MCF 10A (cell line): ENCODE data around the gene SLC6A11. TPM values are rescaled to one million over a fixed set of nuclear protein-coding genes. Genes with fewer than 3 reads are reported as not detected.

Experiments used
- BruUV-seq: library from RNA; stranded (reverse); fragments of 400-500 nt; replicated peaks from 2 replicates; lab custom pipeline; 2021; lab: Mats Ljungman, UMichigan
- CTCF ChIA-PET: fragments of 300-600 bp; sonication (Branson Sonifier 250); formaldehyde crosslinking; extraction: SDS; loops from one replicate; lab custom pipeline; 2021; ENCODE audit warnings: antibody characterized with exemption, inconsistent platforms; lab: Yijun Ruan, JAX
- POLR2A ChIA-PET: fragments of 300-600, 350-650 bp; sonication (Branson Sonifier 250); formaldehyde crosslinking; extraction: SDS; loops from one replicate; lab custom pipeline; 2020; ENCODE audit warnings: antibody characterized with exemption, inconsistent platforms; lab: Yijun Ruan, JAX
- DNase-seq: peaks from one replicate; pipeline ENCODE4 v3.0.0-alpha.2; 2018; ENCODE audit not compliant: unreplicated experiment
- H3K27ac Mint-ChIP-seq: one replicate; pipeline ENCODE4 v1.8.0; 2022; ENCODE audit warnings: mild to moderate bottlenecking, low read depth, mixed read lengths; ENCODE audit not compliant: unreplicated experiment
- H3K27me3 Mint-ChIP-seq: one replicate; pipeline ENCODE4 v1.8.0; 2022; ENCODE audit warnings: mixed read lengths; ENCODE audit not compliant: insufficient read depth, unreplicated experiment
- H3K36me3 Mint-ChIP-seq: one replicate; pipeline ENCODE4 v1.8.0; 2022; ENCODE audit warnings: mild to moderate bottlenecking, moderate library complexity, mixed read lengths; ENCODE audit not compliant: insufficient read depth, unreplicated experiment
- H3K4me1 Mint-ChIP-seq: one replicate; pipeline ENCODE4 v1.8.0; 2022; ENCODE audit warnings: mixed read lengths; ENCODE audit not compliant: insufficient read depth, unreplicated experiment
- H3K4me3 Mint-ChIP-seq: one replicate; pipeline ENCODE4 v1.8.0; 2022; ENCODE audit warnings: mild to moderate bottlenecking, moderate library complexity, mixed read lengths; ENCODE audit not compliant: unreplicated experiment
- H3K9me3 Mint-ChIP-seq: one replicate; pipeline ENCODE4 v1.8.0; 2022; ENCODE audit warnings: mixed read lengths; ENCODE audit not compliant: unreplicated experiment
- intact Hi-C: fragments of 100-400 bp; cut with micrococcal nuclease; formaldehyde crosslinking; loops from 2 replicates; pipeline ENCODE4 v1.14.1; 2022
- total RNA-seq: library from RNA; stranded (reverse); gene quantifications from 2 replicates; pipeline ENCODE4 v1.2.3, GENCODE V29; 2022
- TF ChIP-seq, protein P1 (sequence below): fragments of 200-600 bp; IDR thresholded peaks from one replicate; pipeline ENCODE4 v1.8.0; 2022; ENCODE audit warnings: antibody characterized with exemption, mild to moderate bottlenecking; ENCODE audit not compliant: unreplicated experiment

SLC6A11 gene
- total RNA-seq, 1 experiment from 2014 or later: 1.4 TPM

DNA sequence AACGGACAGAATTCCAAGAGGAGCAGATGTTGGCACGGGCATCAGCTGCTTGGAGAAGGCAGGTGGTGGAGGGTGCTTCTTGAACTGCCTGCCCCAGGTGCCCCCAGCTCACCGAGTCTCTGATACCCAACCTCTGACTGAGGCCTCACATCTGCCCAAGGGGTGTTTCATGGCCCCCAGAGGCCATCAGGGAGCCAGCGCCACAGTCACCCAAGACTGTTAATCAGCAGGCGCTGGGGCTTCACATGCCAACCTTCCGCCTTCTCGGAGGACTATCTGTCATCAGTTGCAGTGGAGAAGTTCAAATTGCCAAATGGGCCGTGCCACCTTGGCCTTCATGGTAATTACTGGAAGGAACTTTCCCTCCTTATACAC lies 114.6 kb downstream of the SLC6A11 start:
- TF ChIP-seq, protein P1, sequence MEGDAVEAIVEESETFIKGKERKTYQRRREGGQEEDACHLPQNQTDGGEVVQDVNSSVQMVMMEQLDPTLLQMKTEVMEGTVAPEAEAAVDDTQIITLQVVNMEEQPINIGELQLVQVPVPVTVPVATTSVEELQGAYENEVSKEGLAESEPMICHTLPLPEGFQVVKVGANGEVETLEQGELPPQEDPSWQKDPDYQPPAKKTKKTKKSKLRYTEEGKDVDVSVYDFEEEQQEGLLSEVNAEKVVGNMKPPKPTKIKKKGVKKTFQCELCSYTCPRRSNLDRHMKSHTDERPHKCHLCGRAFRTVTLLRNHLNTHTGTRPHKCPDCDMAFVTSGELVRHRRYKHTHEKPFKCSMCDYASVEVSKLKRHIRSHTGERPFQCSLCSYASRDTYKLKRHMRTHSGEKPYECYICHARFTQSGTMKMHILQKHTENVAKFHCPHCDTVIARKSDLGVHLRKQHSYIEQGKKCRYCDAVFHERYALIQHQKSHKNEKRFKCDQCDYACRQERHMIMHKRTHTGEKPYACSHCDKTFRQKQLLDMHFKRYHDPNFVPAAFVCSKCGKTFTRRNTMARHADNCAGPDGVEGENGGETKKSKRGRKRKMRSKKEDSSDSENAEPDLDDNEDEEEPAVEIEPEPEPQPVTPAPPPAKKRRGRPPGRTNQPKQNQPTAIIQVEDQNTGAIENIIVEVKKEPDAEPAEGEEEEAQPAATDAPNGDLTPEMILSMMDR: no peak
- Mint-ChIP-seq H3K4me3 (no peak overlapping the region), H3K9me3 (no peaks in the 10 kb centered on the region), H3K27me3 (no peaks in the 10 kb centered on the region), H3K4me1 (peaks cover 30% of the 10 kb centered on the region), H3K27ac (no peak overlapping the region), H3K36me3 (no peaks in the 10 kb centered on the region)
- no TSS peak for BruUV-seq
- intact Hi-C loops: no loop called here
- ChIA-PET POLR2A (no interaction called here), CTCF (interaction anchor here (0.6 to 0.8 kb wide), 2 partner anchors 124 to 129 kb away, joined by 3 read pairs; no protein-coding TSS in a partner anchor)
- DNase-seq: no peak

DNA sequence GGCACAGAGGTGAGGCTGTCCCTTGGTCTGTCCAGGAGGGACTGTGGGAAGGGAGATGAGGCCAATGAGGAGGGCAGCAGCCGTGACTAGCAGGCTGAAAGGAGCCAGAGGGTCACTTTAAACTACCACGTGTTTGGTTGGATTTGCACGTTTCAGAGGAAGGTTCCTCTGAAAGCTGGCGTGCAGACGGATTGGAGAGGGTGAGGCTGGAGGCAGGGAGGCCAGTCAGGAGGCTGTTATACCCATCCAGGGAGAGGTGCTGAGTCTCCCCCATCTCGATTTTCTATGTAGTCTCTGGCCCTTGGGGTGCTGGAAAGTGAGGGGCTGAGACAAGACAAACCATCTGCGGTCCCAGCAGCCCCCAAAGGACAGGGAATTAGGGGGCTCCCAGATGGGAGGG lies 116.6 kb downstream of the SLC6A11 start:
- no peaks in the 10 kb centered on the region for H3K27me3 Mint-ChIP-seq
- H3K4me1 Mint-ChIP-seq: peaks cover 26% of the 10 kb centered on the region
- ChIA-PET POLR2A (no interaction called here), CTCF (interaction anchor here (1.3 kb wide), 1 partner anchor 9 kb away, joined by 4 read pairs; no protein-coding TSS in a partner anchor)
- DNase-seq: no peak
- H3K27ac Mint-ChIP-seq: peak overlapping the region; percentile 60
- intact Hi-C loops: no loop called here
- TF ChIP-seq, protein P1: no peak
- no peak overlapping the region for H3K4me3 Mint-ChIP-seq
- no peaks in the 10 kb centered on the region for H3K36me3 Mint-ChIP-seq
- H3K9me3 Mint-ChIP-seq: no peaks in the 10 kb centered on the region
- BruUV-seq: no TSS peak

DNA sequence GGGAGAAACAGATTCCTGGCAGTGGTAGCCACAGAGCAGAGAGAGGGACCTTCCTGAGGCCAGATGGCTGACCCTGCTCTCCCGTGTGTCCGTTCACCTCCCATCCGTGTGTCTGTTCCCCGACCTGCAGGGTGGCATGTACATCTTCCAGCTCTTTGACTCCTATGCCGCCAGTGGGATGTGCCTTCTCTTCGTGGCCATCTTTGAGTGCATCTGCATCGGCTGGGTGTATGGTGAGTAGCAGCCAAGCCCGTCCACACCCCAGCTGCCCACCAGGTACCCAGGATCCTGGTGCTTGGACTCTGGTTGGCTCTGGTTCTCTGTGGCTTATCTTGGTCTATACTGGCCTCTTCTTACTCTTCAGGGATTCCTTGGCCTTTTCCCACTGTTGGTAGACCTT lies 117.0 kb downstream of the SLC6A11 start:
- CTCF ChIA-PET: interaction anchor here (0.7 to 1.3 kb wide), 2 partner anchors 8 to 13 kb away, joined by 3 to 4 read pairs; no protein-coding TSS in a partner anchor
- TF ChIP-seq, protein P1: no peak
- peaks cover 26% of the 10 kb centered on the region for H3K4me1 Mint-ChIP-seq
- peak overlapping the region; percentile 86 for H3K27ac Mint-ChIP-seq
- BruUV-seq: no TSS peak
- H3K27me3 Mint-ChIP-seq: no peaks in the 10 kb centered on the region
- DNase-seq: no peak
- intact Hi-C loops: no loop called here
- POLR2A ChIA-PET: no interaction called here
- H3K4me3 Mint-ChIP-seq: no peak overlapping the region
- H3K36me3 Mint-ChIP-seq: no peaks in the 10 kb centered on the region
- H3K9me3 Mint-ChIP-seq: no peaks in the 10 kb centered on the region

DNA sequence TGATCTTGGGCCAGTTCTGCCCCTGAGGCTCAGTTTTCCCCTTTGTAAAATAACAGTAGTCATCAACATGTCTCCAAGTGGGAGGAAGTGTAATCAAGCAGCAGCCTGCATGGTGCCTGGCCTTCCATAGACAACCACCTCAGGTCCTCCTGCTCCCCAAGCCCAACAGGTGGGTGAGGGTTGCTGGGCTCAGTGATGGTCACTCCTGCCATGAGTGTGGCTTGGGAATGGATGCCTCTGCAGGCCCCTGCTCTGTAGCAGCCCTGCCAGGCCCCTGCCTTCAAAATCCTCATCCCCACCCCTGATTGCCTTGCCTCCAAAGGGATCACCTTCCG lies 117.4 kb downstream of the SLC6A11 start:
- no peaks in the 10 kb centered on the region for H3K36me3 Mint-ChIP-seq
- TF ChIP-seq, protein P1: no peak
- no peak for DNase-seq
- H3K4me1 Mint-ChIP-seq: peaks cover 26% of the 10 kb centered on the region
- intact Hi-C loops: no loop called here
- peak overlapping the region; percentile 86 for H3K27ac Mint-ChIP-seq
- H3K4me3 Mint-ChIP-seq: no peak overlapping the region
- no peaks in the 10 kb centered on the region for H3K27me3 Mint-ChIP-seq
- H3K9me3 Mint-ChIP-seq: no peaks in the 10 kb centered on the region
- ChIA-PET POLR2A (no interaction called here), CTCF (interaction anchor here (0.7 to 1.3 kb wide), 3 partner anchors 8 to 357 kb away, joined by 3 to 4 read pairs (median 3); no protein-coding TSS in a partner anchor)
- no TSS peak for BruUV-seq
